ENCODE results near the gene RNF130.

Gene RNF130

GRCh38 chr5:180071531-180072255 lies at the start of gene RNF130:
Gene RNF130, minus strand, starts transcription at chr5:180071759. Its CDS starts 57 bp downstream, at chr5:180071702.
- Histone ChIP-seq H3K4me1 (ENCODE audit: control insufficient read depth in 2 of 2, insufficient read depth in 2 of 2, low read length in 2 of 2) (peaks cover 7 to 18% of the 10 kb centered on the region in 2 donors), H3K27ac (ENCODE audit: low read depth in 2 of 2, low read length in 2 of 2) (peak within 1 kb of the TSS; percentile 94 to 99), H3K4me3 (ENCODE audit: low read length in 2 of 2) (peak within 1 kb of the TSS; percentile 83 to 86), H3K9me3 (ENCODE audit: control insufficient read depth in 2 of 2, low read length in 2 of 2) (no peaks in the 10 kb centered on the region), H3K36me3 (ENCODE audit: control insufficient read depth in 2 of 2, insufficient read depth in 2 of 2, low read length in 2 of 2) (no peaks in the 10 kb centered on the region), H3K9ac (ENCODE audit: low read depth in 1 of 2, low read length in 2 of 2) (peak within 1 kb of the TSS; percentile 77 to 90), H3K27me3 (ENCODE audit: control insufficient read depth in 2 of 2, insufficient read depth in 2 of 2, low read length in 2 of 2) (no peaks in the 10 kb centered on the region)

GRCh38 chr5:180120237-180121101 lies 48.9 kb upstream of the RNF130 start:
- Histone ChIP-seq H3K9ac (ENCODE audit: low read depth in 1 of 2, low read length in 2 of 2) (no peak overlapping the region), H3K4me1 (ENCODE audit: control insufficient read depth in 2 of 2, insufficient read depth in 2 of 2, low read length in 2 of 2) (no peaks in the 10 kb centered on the region), H3K27ac (ENCODE audit: low read depth in 2 of 2, low read length in 2 of 2) (no peak overlapping the region), H3K27me3 (ENCODE audit: control insufficient read depth in 2 of 2, insufficient read depth in 2 of 2, low read length in 2 of 2) (peaks cover 0 to 2% of the 10 kb centered on the region in 2 donors), H3K4me3 (ENCODE audit: low read length in 2 of 2) (no peak overlapping the region), H3K36me3 (ENCODE audit: control insufficient read depth in 2 of 2, insufficient read depth in 2 of 2, low read length in 2 of 2) (no peaks in the 10 kb centered on the region), H3K9me3 (ENCODE audit: control insufficient read depth in 2 of 2, low read length in 2 of 2) (no peaks in the 10 kb centered on the region)

- H3K4me1 ChIP-seq (ENCODE audit: control insufficient read depth in 2 of 2, insufficient read depth in 2 of 2, low read length in 2 of 2) = no peaks in the 10 kb centered on the region
- H3K27me3 ChIP-seq (ENCODE audit: control insufficient read depth in 2 of 2, insufficient read depth in 2 of 2, low read length in 2 of 2) = peaks cover 0 to 2% of the 10 kb centered on the region in 2 donors
- no peaks in the 10 kb centered on the region for H3K36me3 ChIP-seq (ENCODE audit: control insufficient read depth in 2 of 2, insufficient read depth in 2 of 2, low read length in 2 of 2)
- no peak overlapping the region for H3K9ac ChIP-seq (ENCODE audit: low read depth in 1 of 2, low read length in 2 of 2)
- no peak overlapping the region for H3K27ac ChIP-seq (ENCODE audit: low read depth in 2 of 2, low read length in 2 of 2)
- H3K4me3 ChIP-seq (ENCODE audit: low read length in 2 of 2) = no peak overlapping the region
- no peaks in the 10 kb centered on the region for H3K9me3 ChIP-seq (ENCODE audit: control insufficient read depth in 2 of 2, low read length in 2 of 2)
Measured at GRCh38 chr5:180119903-180120236, 48.3 kb upstream of the RNF130 start.

- no peaks in the 10 kb centered on the region for H3K4me1 ChIP-seq (ENCODE audit: control insufficient read depth in 2 of 2, insufficient read depth in 2 of 2, low read length in 2 of 2)
- no peak overlapping the region for H3K27ac ChIP-seq (ENCODE audit: low read depth in 2 of 2, low read length in 2 of 2)
- H3K27me3 ChIP-seq (ENCODE audit: control insufficient read depth in 2 of 2, insufficient read depth in 2 of 2, low read length in 2 of 2) = peaks cover 0 to 2% of the 10 kb centered on the region in 2 donors
- H3K4me3 ChIP-seq (ENCODE audit: low read length in 2 of 2) = no peak overlapping the region
- H3K9me3 ChIP-seq (ENCODE audit: control insufficient read depth in 2 of 2, low read length in 2 of 2) = no peaks in the 10 kb centered on the region
- no peak overlapping the region for H3K9ac ChIP-seq (ENCODE audit: low read depth in 1 of 2, low read length in 2 of 2)
- no peaks in the 10 kb centered on the region for H3K36me3 ChIP-seq (ENCODE audit: control insufficient read depth in 2 of 2, insufficient read depth in 2 of 2, low read length in 2 of 2)
Measured at GRCh38 chr5:180119031-180119902, 47.7 kb upstream of the RNF130 start.

GRCh38 chr5:180118391-180118791 lies 46.8 kb upstream of the RNF130 start:
- no peaks in the 10 kb centered on the region for H3K9me3 ChIP-seq (ENCODE audit: control insufficient read depth in 2 of 2, low read length in 2 of 2)
- no peaks in the 10 kb centered on the region for H3K36me3 ChIP-seq (ENCODE audit: control insufficient read depth in 2 of 2, insufficient read depth in 2 of 2, low read length in 2 of 2)
- no peak overlapping the region for H3K9ac ChIP-seq (ENCODE audit: low read depth in 1 of 2, low read length in 2 of 2)
- H3K27ac ChIP-seq (ENCODE audit: low read depth in 2 of 2, low read length in 2 of 2) = no peak overlapping the region
- no peak overlapping the region for H3K4me3 ChIP-seq (ENCODE audit: low read length in 2 of 2)
- peaks cover 0 to 2% of the 10 kb centered on the region in 2 donors for H3K27me3 ChIP-seq (ENCODE audit: control insufficient read depth in 2 of 2, insufficient read depth in 2 of 2, low read length in 2 of 2)
- no peaks in the 10 kb centered on the region for H3K4me1 ChIP-seq (ENCODE audit: control insufficient read depth in 2 of 2, insufficient read depth in 2 of 2, low read length in 2 of 2)

GRCh38 chr5:180117000-180117725 lies 45.6 kb upstream of the RNF130 start:
- Histone ChIP-seq H3K27me3 (ENCODE audit: control insufficient read depth in 2 of 2, insufficient read depth in 2 of 2, low read length in 2 of 2) (peaks cover 0 to 2% of the 10 kb centered on the region in 2 donors), H3K4me3 (ENCODE audit: low read length in 2 of 2) (no peak overlapping the region), H3K36me3 (ENCODE audit: control insufficient read depth in 2 of 2, insufficient read depth in 2 of 2, low read length in 2 of 2) (no peaks in the 10 kb centered on the region), H3K27ac (ENCODE audit: low read depth in 2 of 2, low read length in 2 of 2) (no peak overlapping the region), H3K9me3 (ENCODE audit: control insufficient read depth in 2 of 2, low read length in 2 of 2) (no peaks in the 10 kb centered on the region), H3K4me1 (ENCODE audit: control insufficient read depth in 2 of 2, insufficient read depth in 2 of 2, low read length in 2 of 2) (no peaks in the 10 kb centered on the region), H3K9ac (ENCODE audit: low read depth in 1 of 2, low read length in 2 of 2) (no peak overlapping the region)

GRCh38 chr5:180116077-180116999 lies 44.8 kb upstream of the RNF130 start:
- no peaks in the 10 kb centered on the region for H3K4me1 ChIP-seq (ENCODE audit: control insufficient read depth in 2 of 2, insufficient read depth in 2 of 2, low read length in 2 of 2)
- peaks cover 0 to 2% of the 10 kb centered on the region in 2 donors for H3K27me3 ChIP-seq (ENCODE audit: control insufficient read depth in 2 of 2, insufficient read depth in 2 of 2, low read length in 2 of 2)
- no peak overlapping the region for H3K27ac ChIP-seq (ENCODE audit: low read depth in 2 of 2, low read length in 2 of 2)
- no peaks in the 10 kb centered on the region for H3K9me3 ChIP-seq (ENCODE audit: control insufficient read depth in 2 of 2, low read length in 2 of 2)
- H3K4me3 ChIP-seq (ENCODE audit: low read length in 2 of 2) = no peak overlapping the region
- H3K9ac ChIP-seq (ENCODE audit: low read depth in 1 of 2, low read length in 2 of 2) = no peak overlapping the region
- no peaks in the 10 kb centered on the region for H3K36me3 ChIP-seq (ENCODE audit: control insufficient read depth in 2 of 2, insufficient read depth in 2 of 2, low read length in 2 of 2)

- Histone ChIP-seq H3K9ac (ENCODE audit: low read depth in 1 of 2, low read length in 2 of 2) (no peak overlapping the region), H3K4me3 (ENCODE audit: low read length in 2 of 2) (no peak overlapping the region), H3K27ac (ENCODE audit: low read depth in 2 of 2, low read length in 2 of 2) (no peak overlapping the region), H3K4me1 (ENCODE audit: control insufficient read depth in 2 of 2, insufficient read depth in 2 of 2, low read length in 2 of 2) (no peaks in the 10 kb centered on the region), H3K36me3 (ENCODE audit: control insufficient read depth in 2 of 2, insufficient read depth in 2 of 2, low read length in 2 of 2) (no peaks in the 10 kb centered on the region), H3K9me3 (ENCODE audit: control insufficient read depth in 2 of 2, low read length in 2 of 2) (no peaks in the 10 kb centered on the region), H3K27me3 (ENCODE audit: control insufficient read depth in 2 of 2, insufficient read depth in 2 of 2, low read length in 2 of 2) (no peaks in the 10 kb centered on the region)
Measured at GRCh38 chr5:180115326-180116076, 43.9 kb upstream of the RNF130 start.
